ENCODE measurements around the gene PANK2. TPM values are rescaled to one million over a fixed set of nuclear protein-coding genes. Genes with fewer than 3 reads are reported as not detected.

PANK2 gene
- total and polyA plus RNA-seq, 2 experiments from 2014 or later: 36.1 to 72.0 TPM

- TF ChIP-seq ZNF462 (CRISPR knock-in tag; IDR thresholded peaks at IDR 0.05) (no peak), REST (IDR thresholded peaks at IDR 0.05; ENCODE audit: unreplicated experiment) (no peak)
These were observed 22.7 kb upstream of the PANK2 start (continued) for GRCh38 chr20:3866464-3866863.

GRCh38 chr20:3867802-3868201 is 21.4 kb upstream of the PANK2 start:
- no peak overlapping the region for H3K4me3 Mint-ChIP-seq
- H3K9me2 ChIP-seq (ENCODE audit: insufficient read depth): no peaks in the 10 kb centered on the region
- H3K4me3 ChIP-seq: no peak overlapping the region
- H3K27ac ChIP-seq (ENCODE audit: low read depth): no peak overlapping the region
- H2AFZ ChIP-seq: no peak overlapping the region
- no peaks in the 10 kb centered on the region for H3K4me1 ChIP-seq (ENCODE audit: insufficient read depth)
- no peaks in the 10 kb centered on the region for H3F3A ChIP-seq (replicated peaks; ENCODE audit: low read depth)
- peaks cover 26% of the 10 kb centered on the region for H3K36me3 Mint-ChIP-seq (ENCODE audit: low read depth)
- ATAC-seq (no peak), DNase-seq (ENCODE audit: low spot score) (no peak)
- no peaks in the 10 kb centered on the region for H3K9me3 Mint-ChIP-seq
- no peak overlapping the region for H3K4me2 ChIP-seq
- peaks cover 10% of the 10 kb centered on the region for H3K27me3 Mint-ChIP-seq (ENCODE audit: insufficient read depth, low read depth, poor library complexity)
- H3K4me1 Mint-ChIP-seq: no peaks in the 10 kb centered on the region
- no peak overlapping the region for H3K27ac Mint-ChIP-seq
- no peaks in the 10 kb centered on the region for H3K79me2 ChIP-seq (replicated peaks; ENCODE audit: insufficient read depth)
- no peaks in the 10 kb centered on the region; the same call in 1 of the 2 replicates for H4K20me1 ChIP-seq (replicated peaks; ENCODE audit: insufficient read depth)
- no peaks in the 10 kb centered on the region for H3K36me3 ChIP-seq (ENCODE audit: insufficient read depth)
- H3K27me3 ChIP-seq (ENCODE audit: insufficient read depth): no peaks in the 10 kb centered on the region
- TF ChIP-seq EZH2phosphoT487 (IDR thresholded peaks at IDR 0.05; ENCODE audit: unreplicated experiment) (no peak), ZNF331 (CRISPR knock-in tag; IDR thresholded peaks at IDR 0.05; ENCODE audit: low read depth) (no peak), REST (IDR thresholded peaks at IDR 0.05; ENCODE audit: unreplicated experiment) (no peak), EZH2 (IDR thresholded peaks at IDR 0.05; ENCODE audit: low read depth, unreplicated experiment) (no peak), CREB1 (CRISPR knock-in tag; IDR thresholded peaks at IDR 0.05; ENCODE audit: low read depth) (no peak), ETS1 (IDR thresholded peaks at IDR 0.05) (no peak), CTCF (conservative IDR thresholded peaks at IDR 0.05; ENCODE audit: low read depth in 2 of 2) (no peak)

All from GM23338 (cell line).